ENCODE measurements around the gene MTFR1L. TPM values are rescaled to one million over a fixed set of nuclear protein-coding genes. Genes with fewer than 3 reads are reported as not detected.

The MTFR1L gene
- total and polyA plus RNA-seq, 9 of the 15 experiments (the other 6 are each of a cell fraction or from before 2014, with no cell fraction given) = 41.4 to 98.5 (median 53.7) TPM

- intact Hi-C loops (cut with micrococcal nuclease) = no loop called here
- in situ Hi-C loops (cut with MboI) = no loop called here
- ChIA-PET POLR2A (interaction anchor here (0.7 to 2.7 kb wide), 15 partner anchors 9 to 1957 kb away, joined by 3 to 24 read pairs (median 4); partner anchors contain the start of gene DHDDS), CTCF (ENCODE audit: low intra/inter-chr PET ratio) (no interaction called here)
- Histone ChIP-seq H3K4me3 (no peak overlapping the region), H2AFZ (ENCODE audit: low read depth, low read length) (peak overlapping the region; percentile 36; the same call in 1 of the 2 replicates), H4K20me1 (replicated peaks; ENCODE audit: control insufficient read depth, insufficient read depth, low read length) (no peaks in the 10 kb centered on the region), H3K9ac (ENCODE audit: insufficient read depth in 1 of 2, low read depth in 2 of 2, low read length in 2 of 2) (peak overlapping the region; percentile 7 to 70; a peak in 1 of 4 replicates), H3K4me1 (replicated peaks in 1 of 2; ENCODE audit: control insufficient read depth in 2 of 2, insufficient read depth in 2 of 2, low read length in 2 of 2) (peaks cover 24 to 40% of the 10 kb centered on the region in 2 experiments), H3K27ac (ENCODE audit: extremely low read depth, low read depth, low read length) (no peak overlapping the region), H3K9me1 (ENCODE audit: control insufficient read depth, insufficient read depth, low read length) (no peaks in the 10 kb centered on the region), H3K9me3 (replicated peaks; ENCODE audit: control insufficient read depth, insufficient read depth, low read depth, low read length) (no peaks in the 10 kb centered on the region), H3K36me3 (ENCODE audit: control insufficient read depth, insufficient read depth, low read length) (no peaks in the 10 kb centered on the region), H3K4me2 (ENCODE audit: insufficient read depth, low read length) (peak overlapping the region; percentile 25; the same call in 1 of the 2 replicates), H3K27me3 (ENCODE audit: control insufficient read depth in 2 of 2, insufficient read depth in 2 of 2, low read length in 2 of 2) (no peaks in the 10 kb centered on the region), H3K79me2 (ENCODE audit: control insufficient read depth, insufficient read depth, low read length) (peaks cover 4% of the 10 kb centered on the region; the same call in 2 of the 3 replicates)
- 24% methylated on average over 2 of the region's 2 CpGs for WGBS (ENCODE audit: insufficient coverage, low coverage, missing lambda C conversion rate)
- no peak for FAIRE-seq
- peak in 2 of 4 experiments; percentile 52 to 66 for DNase-seq (ENCODE audit: extremely low read depth in 1 of 4, low spot score in 3 of 4)
- ATAC-seq = peak; percentile 25; the same call in 2 of the 3 replicates
- no TSS peak for BruUV-seq (replicated peaks)
- TF ChIP-seq FIP1L1 (IDR thresholded peaks at IDR 0.05; ENCODE audit: low read depth, low read length, poor library complexity, severe bottlenecking) (no peak), MAZ (CRISPR knock-in tag; conservative IDR thresholded peaks at IDR 0.05 in 1 of 2, IDR thresholded peaks at IDR 0.05 in 1 of 2) (0 out of 4 replicates have a peak, but pooled peaks of 1 of the 2 experiments have one; percentile 38), CHAMP1 (IDR thresholded peaks at IDR 0.05) (no peak), SNRNP70 (optimal IDR thresholded peaks at IDR 0.05; ENCODE audit: low read depth, low read length) (no peak), NBN (IDR thresholded peaks at IDR 0.05; ENCODE audit: low read depth) (no peak), RFX5 (IDR thresholded peaks at IDR 0.05; ENCODE audit: low read depth, low read length) (no peak), TFE3 (CRISPR knock-in tag; IDR thresholded peaks at IDR 0.05) (no peak), DEAF1 (CRISPR knock-in tag; IDR thresholded peaks at IDR 0.05) (no peak), ZNF224 (CRISPR knock-in tag; IDR thresholded peaks at IDR 0.05) (0 out of 2 replicates have a peak, but pooled peaks have one; percentile 21), ARID1B (IDR thresholded peaks at IDR 0.05) (0 out of 2 replicates have a peak, but pooled peaks have one; percentile 27), IFI16 (CRISPR knock-in tag; IDR thresholded peaks at IDR 0.05) (no peak), COPS2 (conservative IDR thresholded peaks at IDR 0.05) (no peak), MYC (IDR thresholded peaks at IDR 0.05; ENCODE audit: low read depth, low read length) (peak; percentile 45; the same call in 1 of the 2 replicates), MYC (CRISPR knock-in tag; IDR thresholded peaks at IDR 0.05; ENCODE audit: borderline replicate concordance, low read depth) (no peak), SMARCE1 (IDR thresholded peaks at IDR 0.05) (no peak; the same call in 1 of the 2 replicates)
These were observed 59.9 kb downstream of the MTFR1L start for GRCh38 chr1:25879675-25880074.
